HFF-Myc (cell line): ENCODE results near the gene IMPG1.

Source experiments
- DNase-seq: peaks from one replicate; pipeline ENCODE4 v3.0.0-alpha.2; 2011; ENCODE audit warnings: low read depth; ENCODE audit errors: extremely low read depth
- H3K4me3 ChIP-seq: replicated peaks from 2 replicates; pipeline ENCODE4 v1.5.1; 2011; ENCODE audit warnings: low read depth, mild to moderate bottlenecking, control low read depth, low read length
- CTCF ChIP-seq: IDR thresholded peaks from 2 replicates; pipeline ENCODE4 v1.5.1; 2012; ENCODE audit warnings: mild to moderate bottlenecking, low read depth, low read length, control low read depth; ENCODE audit errors: missing control alignments

Gene IMPG1

GRCh38 chr6:76035713-76036112, 36.7 kb downstream of the IMPG1 start:
- TF ChIP-seq CTCF: no peak
- no peak overlapping the region for H3K4me3 ChIP-seq
- no peak for DNase-seq

DNA sequence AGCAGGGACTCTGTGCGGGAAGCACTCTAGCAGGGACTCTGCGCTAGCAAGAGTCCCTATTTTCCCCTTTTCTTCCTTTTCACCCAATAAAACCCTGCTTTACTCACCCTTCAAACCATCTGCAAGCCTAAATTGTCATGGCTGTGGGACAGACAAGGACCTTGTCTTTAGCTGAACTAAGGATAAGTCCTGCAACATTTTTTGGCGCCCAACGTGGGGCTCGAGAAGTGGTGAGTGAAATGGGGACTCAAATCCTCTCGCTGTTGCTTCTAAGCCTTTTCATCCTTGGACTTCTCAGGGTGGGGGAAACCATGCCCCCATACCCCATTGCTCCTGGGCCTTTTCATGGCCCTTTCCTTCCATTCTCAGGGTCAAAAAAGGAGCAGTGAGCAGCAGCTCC, 46.4 kb downstream of the IMPG1 start:
- no peak overlapping the region for H3K4me3 ChIP-seq
- peak; percentile 1 for DNase-seq
- no peak for TF ChIP-seq CTCF

GRCh38 chr6:76014626-76015530, 57.6 kb downstream of the IMPG1 start:
- no peak for DNase-seq
- no peak for TF ChIP-seq CTCF
- H3K4me3 ChIP-seq: no peak overlapping the region

DNA sequence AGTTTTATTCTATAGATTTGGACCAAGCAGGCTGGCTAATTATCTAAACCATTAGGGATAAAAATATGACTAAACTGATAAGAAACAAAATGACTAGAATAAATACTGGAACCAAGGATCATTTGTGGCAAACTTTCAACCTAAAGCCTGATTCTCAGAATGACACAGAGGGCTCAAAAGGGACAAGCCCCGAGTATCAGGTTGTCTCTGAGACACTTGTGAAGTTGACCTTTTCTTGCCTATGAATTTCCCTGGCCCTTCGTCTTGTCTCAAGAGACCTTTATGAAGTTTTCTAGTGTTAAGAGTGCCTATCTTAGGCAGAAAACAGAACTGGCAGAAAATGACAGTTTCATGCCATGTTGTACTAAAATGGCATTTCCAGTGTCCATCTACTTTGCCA, 68.3 kb downstream of the IMPG1 start:
- H3K4me3 ChIP-seq: no peak overlapping the region
- no peak for DNase-seq
- TF ChIP-seq CTCF: no peak

DNA sequence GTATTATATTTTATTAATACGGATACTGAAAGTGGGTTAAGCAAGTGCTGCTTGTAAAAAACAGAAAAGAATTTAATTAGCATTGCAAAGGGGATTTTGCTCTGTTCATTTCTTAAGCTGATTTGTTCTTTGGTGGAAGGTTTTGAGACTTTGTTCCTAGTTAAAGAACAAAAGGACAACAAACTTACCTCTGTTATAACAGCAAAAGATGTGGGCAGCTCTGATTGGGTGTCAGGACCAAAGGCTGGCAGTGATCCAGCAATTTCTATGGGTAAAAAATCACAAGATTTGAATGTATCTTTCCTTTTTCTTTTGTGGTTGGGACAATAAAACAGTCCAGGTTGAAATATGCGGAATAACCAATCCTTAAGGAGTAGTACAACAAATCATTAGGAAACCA, 68.8 kb downstream of the IMPG1 start:
- no peak overlapping the region for H3K4me3 ChIP-seq
- no peak for TF ChIP-seq CTCF
- no peak for DNase-seq

DNA sequence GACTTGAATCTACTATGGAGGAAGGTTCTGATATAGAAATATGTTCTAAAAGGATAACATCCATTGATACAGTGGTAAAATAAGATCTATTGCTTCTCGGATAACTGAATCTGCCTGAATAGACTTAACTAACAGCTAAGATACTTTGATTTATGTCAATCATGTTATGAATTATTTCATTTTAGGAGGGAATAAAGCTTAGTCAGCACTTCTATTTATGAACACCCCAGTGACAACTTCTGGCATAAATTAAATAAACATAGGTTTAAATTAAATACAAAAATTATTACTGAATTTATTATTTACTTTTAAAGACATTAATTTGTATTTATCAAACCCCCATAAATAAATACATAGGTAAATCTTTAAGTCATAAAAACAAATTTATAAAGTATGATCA, 69.3 kb downstream of the IMPG1 start:
- TF ChIP-seq CTCF: no peak
- no peak overlapping the region for H3K4me3 ChIP-seq
- DNase-seq: no peak
